Neural progenitor cell (in vitro differentiated cells): ENCODE data around the gene ARHGEF19.

Source experiments
- EZH2 ChIP-seq: fragments of 200-600 bp; sonication (generic); IDR thresholded peaks from 2 replicates; pipeline ENCODE4 v1.6.1; 2017; ENCODE audit warnings: antibody characterized with exemption, mild to moderate bottlenecking, moderate library complexity
- EZH2phosphoT487 ChIP-seq: fragments of 200-600 bp; sonication (generic); IDR thresholded peaks from 2 replicates; pipeline ENCODE4 v1.6.1; 2017; ENCODE audit warnings: antibody characterized with exemption
- TF ChIP-seq, protein P1 (sequence below): fragments of 200-600 bp; sonication (generic); IDR thresholded peaks from 2 replicates; pipeline ENCODE4 v1.5.1; 2017; ENCODE audit warnings: antibody characterized with exemption, mild to moderate bottlenecking

GRCh38 chr1:16252912-16253311, 40.5 kb upstream of the ARHGEF19 start:
- TF ChIP-seq, protein P1, sequence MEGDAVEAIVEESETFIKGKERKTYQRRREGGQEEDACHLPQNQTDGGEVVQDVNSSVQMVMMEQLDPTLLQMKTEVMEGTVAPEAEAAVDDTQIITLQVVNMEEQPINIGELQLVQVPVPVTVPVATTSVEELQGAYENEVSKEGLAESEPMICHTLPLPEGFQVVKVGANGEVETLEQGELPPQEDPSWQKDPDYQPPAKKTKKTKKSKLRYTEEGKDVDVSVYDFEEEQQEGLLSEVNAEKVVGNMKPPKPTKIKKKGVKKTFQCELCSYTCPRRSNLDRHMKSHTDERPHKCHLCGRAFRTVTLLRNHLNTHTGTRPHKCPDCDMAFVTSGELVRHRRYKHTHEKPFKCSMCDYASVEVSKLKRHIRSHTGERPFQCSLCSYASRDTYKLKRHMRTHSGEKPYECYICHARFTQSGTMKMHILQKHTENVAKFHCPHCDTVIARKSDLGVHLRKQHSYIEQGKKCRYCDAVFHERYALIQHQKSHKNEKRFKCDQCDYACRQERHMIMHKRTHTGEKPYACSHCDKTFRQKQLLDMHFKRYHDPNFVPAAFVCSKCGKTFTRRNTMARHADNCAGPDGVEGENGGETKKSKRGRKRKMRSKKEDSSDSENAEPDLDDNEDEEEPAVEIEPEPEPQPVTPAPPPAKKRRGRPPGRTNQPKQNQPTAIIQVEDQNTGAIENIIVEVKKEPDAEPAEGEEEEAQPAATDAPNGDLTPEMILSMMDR: no peak
- TF ChIP-seq EZH2phosphoT487 (no peak), EZH2 (no peak)
